HUES64 (cell line): ENCODE measurements around the gene CHSY1.

Experiments
- H3K27ac ChIP-seq: 2 replicates; pipeline ENCODE4 v1.7.0; 2013; ENCODE audit warnings: low read depth, low read length, inconsistent platforms
- H3K27me3 ChIP-seq: 2 replicates; pipeline ENCODE4 v1.6.1; 2013; ENCODE audit warnings: mild to moderate bottlenecking, low read length; ENCODE audit not compliant: insufficient read depth
- H3K36me3 ChIP-seq: 2 replicates; pipeline ENCODE4 v1.6.1; 2013; ENCODE audit warnings: mild to moderate bottlenecking, low read length; ENCODE audit not compliant: insufficient read depth
- H3K4me1 ChIP-seq: 2 replicates; pipeline ENCODE4 v1.6.1; 2013; ENCODE audit warnings: mild to moderate bottlenecking, low read length, moderate library complexity; ENCODE audit not compliant: insufficient read depth
- H3K4me3 ChIP-seq: 2 replicates; pipeline ENCODE4 v1.5.1; 2013; ENCODE audit warnings: mild to moderate bottlenecking, low read length, moderate library complexity
- H3K9ac ChIP-seq: 2 replicates; pipeline ENCODE4 v1.6.1; 2013; ENCODE audit warnings: mild to moderate bottlenecking, low read depth, low read length
- H3K9me3 ChIP-seq: 2 replicates; pipeline ENCODE4 v1.6.1; 2013; ENCODE audit warnings: low read depth, low read length; ENCODE audit not compliant: insufficient read depth
- WGBS: fragments of 150-250, 120-280 bp; methylation state at CpG from one replicate; pipeline ENCODE4 v1.1.7; 2013; ENCODE audit warnings: missing lambda C conversion rate; 5-methylcytosine and 5-hydroxymethylcytosine counted together

The CHSY1 gene

DNA sequence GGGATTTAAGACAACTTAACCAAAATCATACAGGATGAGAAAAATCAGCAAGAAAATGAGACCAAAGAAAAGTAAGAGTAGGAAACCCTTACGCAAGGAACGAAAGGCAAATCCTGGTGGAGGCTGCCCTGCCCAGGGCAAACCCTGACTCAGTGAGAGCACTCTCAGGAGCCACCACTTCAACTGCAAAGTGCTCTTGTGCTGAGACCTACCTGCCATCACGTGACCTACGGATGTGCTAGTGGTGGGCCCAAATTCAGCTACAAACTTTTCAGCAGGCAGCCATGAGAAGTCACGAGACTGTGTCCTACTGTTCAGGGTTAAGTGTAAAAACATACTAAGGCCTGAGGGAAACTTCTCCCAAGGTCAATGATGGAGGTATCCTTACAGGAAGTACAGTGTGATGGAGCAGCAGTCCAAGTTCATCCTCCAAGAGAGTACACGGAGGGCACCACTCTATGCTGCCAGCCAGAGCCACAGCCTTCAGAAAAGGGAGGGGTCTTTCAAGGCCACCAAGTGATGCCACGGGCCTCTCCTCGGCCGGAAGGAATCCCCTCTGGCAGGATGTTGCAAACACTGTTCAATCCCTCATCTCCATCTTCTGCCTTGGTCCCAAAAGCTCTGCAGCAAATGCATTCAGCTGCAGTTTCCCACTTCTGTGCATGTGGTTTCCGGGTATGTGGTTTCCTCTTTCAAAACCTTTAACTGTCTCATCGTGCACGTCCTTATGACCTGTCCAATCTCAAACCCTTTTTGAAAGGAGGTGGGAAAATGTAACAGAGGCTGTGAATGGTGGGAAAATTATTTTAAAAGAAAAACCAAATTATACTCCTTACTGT is 9.5 kb downstream of the CHSY1 start:
- Histone ChIP-seq H3K9ac (no peak overlapping the region), H3K27me3 (no peaks in the 10 kb centered on the region), H3K4me3 (no peak overlapping the region), H3K4me1 (peaks cover 33% of the 10 kb centered on the region), H3K9me3 (no peaks in the 10 kb centered on the region), H3K27ac (no peak overlapping the region), H3K36me3 (peaks cover 13% of the 10 kb centered on the region)
- 91% methylated on average over 10 of the region's 12 CpGs for WGBS

DNA sequence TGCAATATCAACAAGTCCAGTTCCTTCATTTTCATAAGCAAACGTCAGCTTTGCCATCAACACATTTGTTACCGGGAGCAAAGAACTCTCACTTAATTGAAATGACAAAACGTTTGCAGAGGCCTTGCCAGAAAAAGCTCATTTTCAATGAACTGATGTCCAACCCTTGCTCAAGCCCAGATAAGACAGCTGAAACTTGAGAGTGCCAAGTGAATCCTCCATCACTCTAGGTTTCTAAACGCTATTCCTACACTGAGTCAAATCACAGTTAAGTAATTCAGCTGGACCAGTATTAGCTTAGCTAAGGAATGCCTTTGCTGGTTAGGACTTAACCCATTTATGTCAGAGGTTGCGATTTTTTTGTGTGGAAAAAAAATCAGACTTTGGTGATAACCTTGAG is 11.5 kb downstream of the CHSY1 start:
- no peak overlapping the region for H3K27ac ChIP-seq
- H3K9ac ChIP-seq, result no peak overlapping the region
- H3K9me3 ChIP-seq, result no peaks in the 10 kb centered on the region
- H3K4me3 ChIP-seq, result no peak overlapping the region
- 84% methylated on average over 5 of the region's 5 CpGs for WGBS
- H3K4me1 ChIP-seq, result peaks cover 28% of the 10 kb centered on the region
- H3K27me3 ChIP-seq, result no peaks in the 10 kb centered on the region
- peaks cover 15% of the 10 kb centered on the region for H3K36me3 ChIP-seq

DNA sequence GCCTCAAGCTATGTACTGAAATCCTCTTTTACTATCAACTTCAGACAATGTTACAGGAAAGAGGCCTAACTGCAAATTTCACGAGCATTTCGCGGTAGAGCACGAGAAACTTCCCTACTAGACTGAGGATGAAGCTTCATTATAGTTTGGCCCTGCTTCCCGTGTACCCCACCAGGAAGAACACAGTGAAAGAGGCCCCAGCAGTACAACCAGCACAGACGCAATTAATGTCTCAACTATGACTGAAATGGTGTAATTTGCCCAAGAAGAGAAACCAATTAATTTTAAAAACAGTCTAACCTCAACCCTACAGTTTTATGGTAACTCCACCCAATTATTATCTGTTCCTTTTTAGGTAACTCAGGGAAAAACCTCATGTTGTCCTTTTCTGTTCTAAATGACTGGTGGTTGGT is 12.1 kb downstream of the CHSY1 start:
- Histone ChIP-seq H3K9me3 (no peaks in the 10 kb centered on the region), H3K27me3 (no peaks in the 10 kb centered on the region), H3K4me1 (peaks cover 28% of the 10 kb centered on the region), H3K36me3 (peaks cover 22% of the 10 kb centered on the region), H3K9ac (no peak overlapping the region), H3K4me3 (no peak overlapping the region), H3K27ac (no peak overlapping the region)
- 93% methylated on average over 6 of the region's 6 CpGs for WGBS

DNA sequence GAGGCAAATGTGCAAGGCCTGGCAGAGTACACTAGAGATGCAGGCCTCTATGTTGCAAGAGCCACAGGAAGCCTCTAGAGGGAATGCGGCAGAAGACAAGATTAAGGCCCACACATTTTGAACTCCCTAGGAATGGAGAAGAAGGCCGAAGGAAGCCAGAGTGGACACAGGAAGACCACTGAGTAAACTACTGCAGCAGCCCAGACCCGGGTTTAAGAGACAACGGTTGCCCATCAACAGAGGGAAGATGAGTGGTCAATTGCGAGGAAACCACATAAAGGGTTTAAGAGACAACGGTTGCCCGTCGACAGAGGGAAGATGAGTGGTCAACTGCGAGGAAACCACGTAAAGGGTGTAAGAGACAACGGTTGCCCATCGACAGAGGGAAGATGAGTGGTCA is 14.6 kb downstream of the CHSY1 start:
- Histone ChIP-seq H3K4me3 (no peak overlapping the region), H3K4me1 (peaks cover 15% of the 10 kb centered on the region), H3K27me3 (no peaks in the 10 kb centered on the region), H3K36me3 (peaks cover 40% of the 10 kb centered on the region), H3K9me3 (no peaks in the 10 kb centered on the region), H3K9ac (no peak overlapping the region), H3K27ac (no peak overlapping the region)
- 96% methylated on average over 12 of the region's 12 CpGs for WGBS

DNA sequence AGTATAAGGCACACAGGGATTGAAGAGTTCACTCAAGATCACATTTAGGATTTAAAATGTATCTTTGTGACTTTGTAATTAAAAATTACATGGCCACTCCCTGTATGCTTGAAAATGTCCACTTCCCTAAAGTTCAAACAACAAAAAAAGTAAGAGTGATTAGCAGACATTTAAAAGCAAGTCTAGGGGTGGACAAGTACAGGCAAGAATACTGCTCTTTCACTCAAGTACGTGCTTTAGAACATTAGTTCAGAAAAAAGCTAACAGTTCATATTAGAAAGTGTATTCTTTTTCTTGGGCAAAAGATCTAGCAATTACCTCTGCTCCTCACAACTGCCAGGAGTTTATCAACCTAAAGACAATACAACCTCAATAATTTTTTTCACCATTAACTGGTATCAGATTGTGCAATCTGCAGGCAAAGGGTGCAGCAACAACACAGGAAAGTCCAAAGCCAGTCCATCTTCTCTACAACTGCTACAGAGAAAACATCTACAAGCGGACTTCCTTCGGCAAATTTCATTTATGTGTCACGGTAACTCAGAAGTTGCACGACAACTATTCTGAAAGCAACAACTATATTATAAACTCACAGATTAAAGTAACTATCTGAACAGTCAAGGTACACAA is 18.1 kb downstream of the CHSY1 start:
- no peak overlapping the region for H3K4me3 ChIP-seq
- no peaks in the 10 kb centered on the region for H3K9me3 ChIP-seq
- peaks cover 57% of the 10 kb centered on the region for H3K36me3 ChIP-seq
- WGBS, result 97% methylated on average over 5 of the region's 5 CpGs
- H3K27ac ChIP-seq, result no peak overlapping the region
- no peaks in the 10 kb centered on the region for H3K27me3 ChIP-seq
- H3K4me1 ChIP-seq, result peaks cover 3% of the 10 kb centered on the region; the same call in 1 of the 2 replicates
- no peak overlapping the region for H3K9ac ChIP-seq

DNA sequence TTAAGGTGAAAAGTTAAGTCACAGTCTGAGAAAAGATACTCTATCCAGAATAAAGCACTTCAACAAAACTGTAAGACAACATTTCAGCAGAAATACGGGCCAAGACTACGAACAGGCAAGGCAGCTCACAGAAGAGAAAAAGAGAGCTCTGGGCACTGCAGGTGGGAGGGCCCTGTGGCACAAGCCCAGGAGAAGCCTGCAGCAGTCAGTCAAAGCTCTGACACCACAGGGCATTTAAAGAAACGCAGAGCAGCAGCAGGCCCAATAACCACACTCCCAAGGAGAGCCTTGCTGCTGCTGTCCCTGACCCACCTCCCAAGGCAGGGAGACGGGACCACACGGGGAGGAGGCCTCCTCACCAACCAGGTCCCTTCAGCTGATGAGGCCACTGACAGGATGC is 19.2 kb downstream of the CHSY1 start:
- 72% methylated on average over 5 of the region's 5 CpGs for WGBS
- H3K9me3 ChIP-seq, result no peaks in the 10 kb centered on the region

DNA sequence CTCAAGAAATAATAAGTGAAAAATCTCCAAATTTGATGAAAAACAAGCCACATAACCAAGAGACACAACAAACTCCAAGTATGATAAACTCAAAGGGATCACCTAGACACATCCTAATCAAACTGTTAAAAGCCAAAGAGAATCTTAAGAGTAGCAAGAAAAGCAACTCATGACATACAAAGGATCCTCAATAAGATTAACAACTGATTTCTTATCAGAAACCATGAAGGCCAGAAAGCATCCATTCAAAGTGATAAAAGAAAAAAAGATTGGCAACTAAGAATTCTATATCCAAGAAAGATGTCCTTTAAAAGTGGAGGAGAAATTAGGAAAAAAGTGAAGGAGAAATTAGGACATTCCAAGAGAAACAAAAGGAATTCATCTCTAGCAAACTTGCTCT is 23.5 kb downstream of the CHSY1 start:
- Histone ChIP-seq H3K36me3 (peaks cover 56% of the 10 kb centered on the region), H3K9me3 (no peaks in the 10 kb centered on the region), H3K9ac (no peak overlapping the region), H3K27me3 (no peaks in the 10 kb centered on the region), H3K4me1 (peaks cover 3% of the 10 kb centered on the region; the same call in 1 of the 2 replicates), H3K4me3 (no peak overlapping the region), H3K27ac (no peak overlapping the region)

More for the DNA sequence above, 19.2 kb downstream of the CHSY1 start:
- H3K4me1 ChIP-seq, result peaks cover 3% of the 10 kb centered on the region; the same call in 1 of the 2 replicates
- no peaks in the 10 kb centered on the region for H3K27me3 ChIP-seq
- no peak overlapping the region for H3K4me3 ChIP-seq
- no peak overlapping the region for H3K27ac ChIP-seq
- H3K9ac ChIP-seq, result no peak overlapping the region
- H3K36me3 ChIP-seq, result peaks cover 57% of the 10 kb centered on the region

DNA sequence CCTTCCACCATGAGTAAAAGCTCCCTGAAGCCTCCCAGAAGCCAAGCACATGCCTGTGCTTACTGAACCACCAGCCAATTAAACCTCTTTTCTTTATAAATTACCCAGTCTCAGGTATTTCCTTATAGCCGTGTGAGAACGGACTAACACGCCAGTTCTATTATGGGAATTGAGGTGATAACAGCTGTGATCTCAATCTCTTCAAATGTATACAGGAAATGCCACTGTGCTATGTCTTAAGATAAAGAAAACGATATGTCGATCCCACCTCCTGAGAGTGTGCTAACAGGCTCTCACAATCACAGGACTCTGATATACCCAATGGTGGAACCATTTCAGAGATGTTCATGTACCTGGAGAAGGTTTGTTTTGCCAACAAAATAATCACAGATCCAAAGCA is 26.2 kb downstream of the CHSY1 start:
- H3K4me3 ChIP-seq, result no peak overlapping the region
- no peak overlapping the region for H3K27ac ChIP-seq
- H3K4me1 ChIP-seq, result peaks cover 9% of the 10 kb centered on the region
- WGBS, result over 99% methylated on average over 5 of the region's 5 CpGs
- no peaks in the 10 kb centered on the region for H3K27me3 ChIP-seq
- peaks cover 30% of the 10 kb centered on the region for H3K36me3 ChIP-seq
- H3K9ac ChIP-seq, result no peak overlapping the region
- no peaks in the 10 kb centered on the region for H3K9me3 ChIP-seq

DNA sequence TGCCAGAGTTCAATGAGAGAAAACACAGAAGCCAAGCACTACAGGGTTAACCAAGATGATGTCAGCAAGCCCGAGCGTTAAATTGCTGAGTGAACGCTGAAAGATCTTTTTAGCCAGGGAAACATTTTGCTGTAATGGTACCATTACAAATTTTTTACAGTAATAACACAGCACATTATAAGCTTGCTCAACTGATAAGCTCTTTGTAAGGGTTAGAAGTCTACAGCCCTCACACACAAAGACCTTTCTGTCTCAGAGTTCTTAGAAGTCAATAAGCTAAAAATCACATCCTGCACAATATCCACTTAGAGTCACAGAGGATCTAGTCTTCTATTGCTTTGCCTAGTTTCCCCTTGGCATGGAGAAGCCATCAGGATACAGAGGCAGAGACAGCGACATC is 29.9 kb downstream of the CHSY1 start:
- no peak overlapping the region for H3K27ac ChIP-seq
- H3K27me3 ChIP-seq, result no peaks in the 10 kb centered on the region
- 86% methylated on average over 4 of the region's 4 CpGs for WGBS
- H3K4me1 ChIP-seq, result peaks cover 14% of the 10 kb centered on the region
- no peak overlapping the region for H3K4me3 ChIP-seq
- H3K36me3 ChIP-seq, result peaks cover 36% of the 10 kb centered on the region
- H3K9ac ChIP-seq, result no peak overlapping the region
- no peaks in the 10 kb centered on the region for H3K9me3 ChIP-seq

DNA sequence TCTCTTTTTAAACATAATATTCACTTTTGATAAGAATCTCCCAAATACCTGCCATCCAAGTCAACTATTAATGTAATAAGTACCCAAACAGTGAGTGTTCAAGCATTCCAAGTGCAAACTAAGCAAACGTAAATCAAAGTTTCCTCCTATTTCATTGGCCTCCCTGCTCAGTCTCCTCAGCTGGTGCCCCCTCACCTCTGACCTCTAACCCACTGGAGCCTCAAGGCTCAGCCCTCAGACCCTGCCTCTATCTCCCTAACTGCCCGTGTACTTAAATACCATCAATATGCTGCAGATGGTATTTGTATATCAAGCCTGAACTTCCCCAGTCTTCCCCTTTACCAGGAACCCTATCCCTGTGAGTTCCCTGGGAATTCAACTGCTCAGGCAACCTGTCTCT is 31.8 kb downstream of the CHSY1 start:
- H3K9ac ChIP-seq, result no peak overlapping the region
- 84% methylated on average over 2 of the region's 2 CpGs for WGBS
- H3K9me3 ChIP-seq, result no peaks in the 10 kb centered on the region
- H3K4me3 ChIP-seq, result no peak overlapping the region
- peaks cover 14% of the 10 kb centered on the region for H3K4me1 ChIP-seq
- no peaks in the 10 kb centered on the region for H3K27me3 ChIP-seq
- no peak overlapping the region for H3K27ac ChIP-seq
- peaks cover 20% of the 10 kb centered on the region for H3K36me3 ChIP-seq

DNA sequence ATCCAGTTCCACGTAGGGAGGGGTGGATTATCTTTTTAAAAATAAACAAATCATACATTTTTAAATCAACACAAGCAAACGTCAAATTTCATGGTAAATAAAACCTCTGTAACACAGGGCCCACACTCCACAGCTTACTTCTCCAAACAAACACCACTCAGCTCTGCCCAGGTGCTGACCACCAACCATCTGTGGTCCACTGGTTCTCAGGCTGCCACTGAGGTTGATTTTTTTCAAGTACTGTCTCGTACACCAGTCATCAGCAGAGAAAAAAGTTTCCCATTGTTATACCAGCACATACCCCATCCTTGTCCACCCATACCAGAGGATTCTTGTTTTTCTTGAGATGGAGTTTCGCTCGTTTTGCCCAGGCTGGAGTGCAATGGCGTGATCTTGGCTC is 32.4 kb downstream of the CHSY1 start:
- no peak overlapping the region for H3K4me3 ChIP-seq
- peaks cover 20% of the 10 kb centered on the region for H3K36me3 ChIP-seq
- WGBS, result 91% methylated on average over 5 of the region's 6 CpGs
- no peak overlapping the region for H3K9ac ChIP-seq
- H3K9me3 ChIP-seq, result no peaks in the 10 kb centered on the region
- no peak overlapping the region for H3K27ac ChIP-seq
- H3K4me1 ChIP-seq, result peaks cover 14% of the 10 kb centered on the region
- no peaks in the 10 kb centered on the region for H3K27me3 ChIP-seq
